GM23338 (cell line): Measurements from ENCODE around the gene ARPC5. TPM values are rescaled to one million over a fixed set of nuclear protein-coding genes. Genes with fewer than 3 reads are reported as not detected.

Experiments used
- ATAC-seq: fragments of 200-7000 bp; cut with Tn5 transposase; 3 replicates; pipeline ENCODE4 v1.9.1; 2020
- DNase-seq: peaks from one replicate; pipeline ENCODE4 v3.0.0-alpha.2; 2015; ENCODE audit warnings: low spot score
- H2AFZ ChIP-seq: fragments of 200-600 bp; sonication (generic); 2 replicates; pipeline ENCODE4 v1.8.0; 2016; ENCODE audit warnings: antibody characterized with exemption, mild to moderate bottlenecking, moderate library complexity
- H3F3A ChIP-seq: fragments of 200-600 bp; sonication (generic); replicated peaks from 2 replicates; pipeline ENCODE4 v1.8.0; 2017; ENCODE audit warnings: antibody characterized with exemption, mixed run types, low read depth
- H3K27ac ChIP-seq: fragments of 200-600 bp; sonication (generic); 2 replicates; pipeline ENCODE4 v1.6.1; 2016; ENCODE audit warnings: low read depth
- H3K27me3 ChIP-seq: fragments of 200-600 bp; sonication (generic); 2 replicates; pipeline ENCODE4 v1.8.0; 2016; ENCODE audit warnings: mild to moderate bottlenecking, mixed run types, moderate library complexity; ENCODE audit not compliant: insufficient read depth
- H3K36me3 ChIP-seq: fragments of 200-600 bp; sonication (generic); 2 replicates; pipeline ENCODE4 v1.8.0; 2016; ENCODE audit warnings: mild to moderate bottlenecking; ENCODE audit not compliant: insufficient read depth
- H3K4me1 ChIP-seq: fragments of 200-600 bp; sonication (generic); 2 replicates; pipeline ENCODE4 v1.8.0; 2016; ENCODE audit warnings: mild to moderate bottlenecking, moderate library complexity; ENCODE audit not compliant: insufficient read depth
- H3K4me2 ChIP-seq: fragments of 200-600 bp; sonication (generic); 2 replicates; pipeline ENCODE4 v1.7.1; 2017; ENCODE audit warnings: mixed run types
- H3K4me3 ChIP-seq: fragments of 200-600 bp; sonication (generic); 2 replicates; pipeline ENCODE4 v1.6.1; 2016; ENCODE audit warnings: mixed run types
- H3K79me2 ChIP-seq: fragments of 200-600 bp; sonication (generic); replicated peaks from 2 replicates; pipeline ENCODE4 v1.8.0; 2017; ENCODE audit warnings: mild to moderate bottlenecking; ENCODE audit not compliant: insufficient read depth
- H3K9me2 ChIP-seq: fragments of 200-600 bp; sonication (generic); 2 replicates; pipeline ENCODE4 v1.8.0; 2017; ENCODE audit not compliant: insufficient read depth
- H4K20me1 ChIP-seq: fragments of 200-600 bp; sonication (generic); replicated peaks from 2 replicates; pipeline ENCODE4 v1.8.0; 2017; ENCODE audit warnings: mild to moderate bottlenecking; ENCODE audit not compliant: insufficient read depth
- H3K27ac Mint-ChIP-seq: 2 replicates; pipeline ENCODE4 v1.8.0; 2020; ENCODE audit warnings: inconsistent platforms, mild to moderate bottlenecking, moderate library complexity, mixed read lengths
- H3K27me3 Mint-ChIP-seq: 3 replicates; pipeline ENCODE4 v1.8.0; 2022; ENCODE audit warnings: low read depth, mild to moderate bottlenecking, moderate library complexity, mixed read lengths, inconsistent platforms; ENCODE audit not compliant: insufficient read depth, poor library complexity
- H3K36me3 Mint-ChIP-seq: 3 replicates; pipeline ENCODE4 v1.8.0; 2021; ENCODE audit warnings: low read depth, mild to moderate bottlenecking, inconsistent platforms, moderate library complexity, mixed read lengths
- H3K4me1 Mint-ChIP-seq: 3 replicates; pipeline ENCODE4 v1.8.0; 2020; ENCODE audit warnings: mild to moderate bottlenecking, inconsistent platforms, mixed read lengths
- H3K4me3 Mint-ChIP-seq: 3 replicates; pipeline ENCODE4 v1.8.0; 2021; ENCODE audit warnings: moderate library complexity, mild to moderate bottlenecking, inconsistent platforms, mixed read lengths
- H3K9me3 Mint-ChIP-seq: 3 replicates; pipeline ENCODE4 v1.8.0; 2020; ENCODE audit warnings: moderate library complexity, mild to moderate bottlenecking, inconsistent platforms, mixed read lengths
- EZH2phosphoT487 ChIP-seq: fragments of 200-600 bp; sonication (generic); IDR thresholded peaks from one replicate; pipeline ENCODE4 v1.8.1; 2018; ENCODE audit warnings: antibody characterized with exemption; ENCODE audit not compliant: unreplicated experiment
- JUNB ChIP-seq: IDR thresholded peaks from one replicate; pipeline ENCODE4 v1.6.1; 2016; ENCODE audit warnings: antibody characterized with exemption; ENCODE audit not compliant: unreplicated experiment
- NANOG ChIP-seq: IDR thresholded peaks from 2 replicates; pipeline ENCODE4 v1.6.1; 2016; ENCODE audit warnings: antibody characterized with exemption, borderline replicate concordance
- POLR2AphosphoS5 ChIP-seq: IDR thresholded peaks from 2 replicates; pipeline ENCODE4 v1.6.1; 2016; ENCODE audit warnings: antibody characterized with exemption, low read depth
- STAT1 ChIP-seq: IDR thresholded peaks from one replicate; pipeline ENCODE4 v1.6.1; 2016; ENCODE audit warnings: antibody characterized with exemption; ENCODE audit not compliant: unreplicated experiment
- ZNF114 ChIP-seq: fragments of 250-450 bp; sonication (Bioruptor Pico); IDR thresholded peaks from 2 replicates; pipeline ENCODE4 v1.5.0; 2020; ENCODE audit warnings: mild to moderate bottlenecking, moderate library complexity
- ZNF331 ChIP-seq: fragments of 250-450 bp; sonication (Bioruptor Pico); IDR thresholded peaks from 2 replicates; pipeline ENCODE4 v1.5.0; 2020; ENCODE audit warnings: low read depth, mild to moderate bottlenecking, moderate library complexity
- polyA plus RNA-seq: library from polyadenylated mRNA; unstranded; fragments of >200 nt; fragmentation: Nextera tagmentation; extraction: Ambion mirVana; gene quantifications from 2 replicates; pipeline ENCODE4 v1.2.1, GENCODE V29; 2016
- total RNA-seq: library from RNA; depleted of rRNA; stranded (reverse); fragments of >200 nt; shearing (Covaris generic); gene quantifications from 2 replicates; pipeline ENCODE4 v1.2.3, GENCODE V29; 2014
- TF ChIP-seq, protein P1 (sequence below): fragments of 250-450 bp; sonication (Bioruptor Pico); IDR thresholded peaks from 2 replicates; pipeline ENCODE4 v1.5.0; 2020; ENCODE audit warnings: mild to moderate bottlenecking, moderate library complexity
- TF ChIP-seq, protein P2 (sequence below): IDR thresholded peaks from 2 replicates; pipeline ENCODE4 v1.6.1; 2016; ENCODE audit warnings: antibody characterized with exemption

Gene ARPC5
- total and polyA plus RNA-seq, 2 experiments from 2014 or later, result 75.4 to 98.9 TPM

DNA sequence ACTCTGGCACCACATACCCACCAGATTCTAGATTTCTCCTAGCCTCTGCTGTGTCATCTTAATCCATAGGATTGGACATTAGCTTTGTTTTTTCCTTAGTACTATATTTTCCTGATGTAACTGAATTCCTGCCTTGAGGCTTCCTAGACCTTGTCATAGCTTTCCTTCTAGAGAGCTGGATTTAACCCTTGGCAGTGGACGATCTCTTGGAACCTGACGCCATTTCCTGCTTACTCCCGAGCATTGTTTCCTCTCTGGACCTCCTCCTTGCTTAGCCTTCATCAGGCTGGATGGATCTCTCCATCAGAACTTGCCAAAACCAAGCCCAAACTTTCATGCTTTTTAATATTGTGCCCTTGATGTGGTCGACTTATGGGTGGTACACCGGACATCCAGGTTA lies 16.0 kb upstream of the ARPC5 start:
- TF ChIP-seq EZH2phosphoT487 (no peak), POLR2AphosphoS5 (no peak), JUNB (no peak), STAT1 (no peak), ZNF331 (no peak), NANOG (no peak)
- TF ChIP-seq, protein P1, sequence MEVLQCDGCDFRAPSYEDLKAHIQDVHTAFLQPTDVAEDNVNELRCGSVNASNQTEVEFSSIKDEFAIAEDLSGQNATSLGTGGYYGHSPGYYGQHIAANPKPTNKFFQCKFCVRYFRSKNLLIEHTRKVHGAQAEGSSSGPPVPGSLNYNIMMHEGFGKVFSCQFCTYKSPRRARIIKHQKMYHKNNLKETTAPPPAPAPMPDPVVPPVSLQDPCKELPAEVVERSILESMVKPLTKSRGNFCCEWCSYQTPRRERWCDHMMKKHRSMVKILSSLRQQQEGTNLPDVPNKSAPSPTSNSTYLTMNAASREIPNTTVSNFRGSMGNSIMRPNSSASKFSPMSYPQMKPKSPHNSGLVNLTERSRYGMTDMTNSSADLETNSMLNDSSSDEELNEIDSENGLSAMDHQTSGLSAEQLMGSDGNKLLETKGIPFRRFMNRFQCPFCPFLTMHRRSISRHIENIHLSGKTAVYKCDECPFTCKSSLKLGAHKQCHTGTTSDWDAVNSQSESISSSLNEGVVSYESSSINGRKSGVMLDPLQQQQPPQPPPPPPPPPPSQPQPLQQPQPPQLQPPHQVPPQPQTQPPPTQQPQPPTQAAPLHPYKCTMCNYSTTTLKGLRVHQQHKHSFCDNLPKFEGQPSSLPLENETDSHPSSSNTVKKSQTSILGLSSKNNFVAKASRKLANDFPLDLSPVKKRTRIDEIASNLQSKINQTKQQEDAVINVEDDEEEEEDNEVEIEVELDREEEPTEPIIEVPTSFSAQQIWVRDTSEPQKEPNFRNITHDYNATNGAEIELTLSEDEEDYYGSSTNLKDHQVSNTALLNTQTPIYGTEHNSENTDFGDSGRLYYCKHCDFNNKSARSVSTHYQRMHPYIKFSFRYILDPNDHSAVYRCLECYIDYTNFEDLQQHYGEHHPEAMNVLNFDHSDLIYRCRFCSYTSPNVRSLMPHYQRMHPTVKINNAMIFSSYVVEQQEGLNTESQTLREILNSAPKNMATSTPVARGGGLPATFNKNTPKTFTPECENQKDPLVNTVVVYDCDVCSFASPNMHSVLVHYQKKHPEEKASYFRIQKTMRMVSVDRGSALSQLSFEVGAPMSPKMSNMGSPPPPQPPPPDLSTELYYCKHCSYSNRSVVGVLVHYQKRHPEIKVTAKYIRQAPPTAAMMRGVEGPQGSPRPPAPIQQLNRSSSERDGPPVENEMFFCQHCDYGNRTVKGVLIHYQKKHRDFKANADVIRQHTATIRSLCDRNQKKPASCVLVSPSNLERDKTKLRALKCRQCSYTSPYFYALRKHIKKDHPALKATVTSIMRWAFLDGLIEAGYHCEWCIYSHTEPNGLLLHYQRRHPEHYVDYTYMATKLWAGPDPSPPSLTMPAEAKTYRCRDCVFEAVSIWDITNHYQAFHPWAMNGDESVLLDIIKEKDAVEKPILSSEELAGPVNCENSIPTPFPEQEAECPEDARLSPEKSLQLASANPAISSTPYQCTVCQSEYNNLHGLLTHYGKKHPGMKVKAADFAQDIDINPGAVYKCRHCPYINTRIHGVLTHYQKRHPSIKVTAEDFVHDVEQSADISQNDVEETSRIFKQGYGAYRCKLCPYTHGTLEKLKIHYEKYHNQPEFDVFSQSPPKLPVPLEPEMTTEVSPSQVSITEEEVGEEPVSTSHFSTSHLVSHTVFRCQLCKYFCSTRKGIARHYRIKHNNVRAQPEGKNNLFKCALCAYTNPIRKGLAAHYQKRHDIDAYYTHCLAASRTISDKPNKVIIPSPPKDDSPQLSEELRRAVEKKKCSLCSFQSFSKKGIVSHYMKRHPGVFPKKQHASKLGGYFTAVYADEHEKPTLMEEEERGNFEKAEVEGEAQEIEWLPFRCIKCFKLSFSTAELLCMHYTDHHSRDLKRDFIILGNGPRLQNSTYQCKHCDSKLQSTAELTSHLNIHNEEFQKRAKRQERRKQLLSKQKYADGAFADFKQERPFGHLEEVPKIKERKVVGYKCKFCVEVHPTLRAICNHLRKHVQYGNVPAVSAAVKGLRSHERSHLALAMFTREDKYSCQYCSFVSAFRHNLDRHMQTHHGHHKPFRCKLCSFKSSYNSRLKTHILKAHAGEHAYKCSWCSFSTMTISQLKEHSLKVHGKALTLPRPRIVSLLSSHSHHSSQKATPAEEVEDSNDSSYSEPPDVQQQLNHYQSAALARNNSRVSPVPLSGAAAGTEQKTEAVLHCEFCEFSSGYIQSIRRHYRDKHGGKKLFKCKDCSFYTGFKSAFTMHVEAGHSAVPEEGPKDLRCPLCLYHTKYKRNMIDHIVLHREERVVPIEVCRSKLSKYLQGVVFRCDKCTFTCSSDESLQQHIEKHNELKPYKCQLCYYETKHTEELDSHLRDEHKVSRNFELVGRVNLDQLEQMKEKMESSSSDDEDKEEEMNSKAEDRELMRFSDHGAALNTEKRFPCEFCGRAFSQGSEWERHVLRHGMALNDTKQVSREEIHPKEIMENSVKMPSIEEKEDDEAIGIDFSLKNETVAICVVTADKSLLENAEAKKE (CRISPR knock-in tag), result no peak
- H3K4me3 Mint-ChIP-seq, result no peak overlapping the region
- no peaks in the 10 kb centered on the region for H3K9me3 Mint-ChIP-seq
- H3F3A ChIP-seq, result no peaks in the 10 kb centered on the region
- H3K36me3 ChIP-seq, result no peaks in the 10 kb centered on the region
- no peaks in the 10 kb centered on the region for H4K20me1 ChIP-seq
- peaks cover 3% of the 10 kb centered on the region; the same call in 1 of the 3 replicates for H3K36me3 Mint-ChIP-seq
- H3K9me2 ChIP-seq, result 0 out of 2 replicates have a peak, but pooled peaks cover 2% of the 10 kb centered on the region
- ATAC-seq (no peak), DNase-seq (no peak)
- H2AFZ ChIP-seq, result no peak overlapping the region
- H3K4me3 ChIP-seq, result no peak overlapping the region
- H3K27ac Mint-ChIP-seq, result no peak overlapping the region
- H3K4me1 ChIP-seq, result no peaks in the 10 kb centered on the region
- no peak overlapping the region for H3K27ac ChIP-seq
- no peaks in the 10 kb centered on the region for H3K27me3 Mint-ChIP-seq
- peaks cover 6% of the 10 kb centered on the region; the same call in 2 of the 3 replicates for H3K4me1 Mint-ChIP-seq
- H3K4me2 ChIP-seq, result no peak overlapping the region
- no peaks in the 10 kb centered on the region for H3K27me3 ChIP-seq
- H3K79me2 ChIP-seq, result no peaks in the 10 kb centered on the region

DNA sequence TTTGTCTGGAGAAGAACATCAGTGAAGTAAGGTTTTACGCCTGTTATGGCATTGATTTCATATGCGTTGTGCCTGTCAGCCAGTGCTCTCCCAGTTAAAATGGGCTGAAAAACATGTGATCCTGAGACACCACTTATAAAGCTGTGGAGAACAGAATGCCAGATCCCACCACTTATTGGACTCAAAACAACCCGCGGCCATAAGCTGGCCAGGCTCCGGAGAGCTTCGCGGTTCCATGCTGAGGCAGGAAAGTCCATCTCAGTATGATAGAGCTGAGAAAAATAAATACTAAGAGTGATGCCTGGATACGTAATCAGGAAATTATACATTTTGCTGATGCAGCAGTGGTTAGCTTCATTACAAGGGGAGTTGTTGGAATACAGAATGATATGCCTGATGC lies 12.5 kb upstream of the ARPC5 start:
- Histone ChIP-seq H3K4me2 (no peak overlapping the region), H3K4me3 (no peak overlapping the region), H4K20me1 (no peaks in the 10 kb centered on the region), H3K4me1 (no peaks in the 10 kb centered on the region), H2AFZ (no peak overlapping the region), H3K36me3 (no peaks in the 10 kb centered on the region), H3K27me3 (no peaks in the 10 kb centered on the region), H3F3A (no peaks in the 10 kb centered on the region), H3K79me2 (no peaks in the 10 kb centered on the region), H3K27ac (no peak overlapping the region), H3K9me2 (0 out of 2 replicates have a peak, but pooled peaks cover 2% of the 10 kb centered on the region)
- H3K4me1 Mint-ChIP-seq, result peaks cover 6% of the 10 kb centered on the region; the same call in 2 of the 3 replicates
- no peak overlapping the region for H3K27ac Mint-ChIP-seq
- no peak overlapping the region for H3K4me3 Mint-ChIP-seq
- no peaks in the 10 kb centered on the region for H3K9me3 Mint-ChIP-seq
- DNase-seq (no peak), ATAC-seq (no peak)
- H3K27me3 Mint-ChIP-seq, result no peaks in the 10 kb centered on the region
- H3K36me3 Mint-ChIP-seq, result no peaks in the 10 kb centered on the region
- TF ChIP-seq ZNF114 (CRISPR knock-in tag) (no peak), JUNB (no peak), EZH2phosphoT487 (no peak)
- TF ChIP-seq, protein P2, sequence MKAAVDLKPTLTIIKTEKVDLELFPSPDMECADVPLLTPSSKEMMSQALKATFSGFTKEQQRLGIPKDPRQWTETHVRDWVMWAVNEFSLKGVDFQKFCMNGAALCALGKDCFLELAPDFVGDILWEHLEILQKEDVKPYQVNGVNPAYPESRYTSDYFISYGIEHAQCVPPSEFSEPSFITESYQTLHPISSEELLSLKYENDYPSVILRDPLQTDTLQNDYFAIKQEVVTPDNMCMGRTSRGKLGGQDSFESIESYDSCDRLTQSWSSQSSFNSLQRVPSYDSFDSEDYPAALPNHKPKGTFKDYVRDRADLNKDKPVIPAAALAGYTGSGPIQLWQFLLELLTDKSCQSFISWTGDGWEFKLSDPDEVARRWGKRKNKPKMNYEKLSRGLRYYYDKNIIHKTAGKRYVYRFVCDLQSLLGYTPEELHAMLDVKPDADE, result no peak
